ENCODE measurements around the gene ARHGEF1. TPM values are rescaled to one million over a fixed set of nuclear protein-coding genes. Genes with fewer than 3 reads are reported as not detected.

Gene ARHGEF1
- total and polyA plus RNA-seq, 11 donors: 22.8 to 89.2 (median 28.0) TPM

GRCh38 chr19:41843371-41843770, 39.6 kb upstream of the ARHGEF1 start:
- intact Hi-C loops (cut with DNase I): no loop called here
- TF ChIP-seq CTCF (IDR thresholded peaks at IDR 0.05) (no peak), POLR2A (IDR thresholded peaks at IDR 0.05) (no peak)
- no peak overlapping the region for H3K4me3 ChIP-seq
- H3K4me1 ChIP-seq: no peaks in the 10 kb centered on the region
- H3K27ac ChIP-seq: no peak overlapping the region
- no peaks in the 10 kb centered on the region for H3K9me3 ChIP-seq
- H3K27me3 ChIP-seq: peaks cover 0 to 34% (median 7%) of the 10 kb centered on the region in 9 donors
- no peak for DNase-seq
- 33 to 43% (median 41%) methylated on average over 7 of the region's 7 CpGs for WGBS, 4 donors
- no peaks in the 10 kb centered on the region for H3K36me3 ChIP-seq
- ATAC-seq: no peak

GRCh38 chr19:41844601-41845000, 38.4 kb upstream of the ARHGEF1 start, which contains the start of gene LYPD4:
Gene LYPD4, minus strand, starts transcription at chr19:41844683. Its CDS starts 5,398 bp downstream, at chr19:41839285.
- 79 to 83% (median 80%) methylated on average over 28 to 30 of the region's 30 CpGs for WGBS, 4 donors
- no peak for ATAC-seq

GRCh38 chr19:41845001-41845050, 38.2 kb upstream of the ARHGEF1 start, which contains the start of gene DMRTC2:
Gene DMRTC2, plus strand, starts transcription at chr19:41845042. Its CDS starts 2,387 bp downstream, at chr19:41847429.
- H3K4me1 ChIP-seq: no peaks in the 10 kb centered on the region
- H3K27me3 ChIP-seq: peaks cover 0 to 24% (median 4%) of the 10 kb centered on the region in 9 donors
- TF ChIP-seq POLR2A (IDR thresholded peaks at IDR 0.05) (no peak), CTCF (IDR thresholded peaks at IDR 0.05) (no peak)
- no peak within 1 kb of the TSS for H3K4me3 ChIP-seq
- 87 to 97% (median 92%) methylated on average over 3 of the region's 3 CpGs for WGBS, 4 donors
- H3K9me3 ChIP-seq: no peaks in the 10 kb centered on the region
- no peaks in the 10 kb centered on the region for H3K36me3 ChIP-seq
- DNase-seq: no peak
- intact Hi-C loops (cut with DNase I): no loop called here
- no peak for ATAC-seq
- no peak within 1 kb of the TSS for H3K27ac ChIP-seq

More at GRCh38 chr19:41844601-41845000, 38.4 kb upstream of the ARHGEF1 start, which contains the start of gene LYPD4:
- no peak within 1 kb of the TSS for H3K27ac ChIP-seq
- intact Hi-C loops (cut with DNase I): no loop called here
- H3K36me3 ChIP-seq: no peaks in the 10 kb centered on the region
- no peak for TF ChIP-seq POLR2A (IDR thresholded peaks at IDR 0.05)
- TF ChIP-seq CTCF (IDR thresholded peaks at IDR 0.05): no peak
- no peaks in the 10 kb centered on the region for H3K4me1 ChIP-seq
- no peak within 1 kb of the TSS for H3K4me3 ChIP-seq
- H3K9me3 ChIP-seq: no peaks in the 10 kb centered on the region
- H3K27me3 ChIP-seq: peaks cover 0 to 24% (median 4%) of the 10 kb centered on the region in 9 donors
- DNase-seq: no peak

- H3K27me3 ChIP-seq: peaks cover 0 to 24% (median 4%) of the 10 kb centered on the region in 9 donors
- 88 to 91% (median 90%) methylated on average over 23 of the region's 23 CpGs for WGBS, 4 donors
Observed at GRCh38 chr19:41845051-41845590, 37.9 kb upstream of the ARHGEF1 start.

More at GRCh38 chr19:41845051-41845590, 37.9 kb upstream of the ARHGEF1 start:
- TF ChIP-seq POLR2A (IDR thresholded peaks at IDR 0.05) (no peak), CTCF (IDR thresholded peaks at IDR 0.05) (no peak)
- ATAC-seq (no peak), DNase-seq (no peak)
- no peaks in the 10 kb centered on the region for H3K9me3 ChIP-seq
- no peak overlapping the region for H3K27ac ChIP-seq
- no peaks in the 10 kb centered on the region for H3K4me1 ChIP-seq
- no peak overlapping the region for H3K4me3 ChIP-seq
- intact Hi-C loops (cut with DNase I): no loop called here
- H3K36me3 ChIP-seq: no peaks in the 10 kb centered on the region

All from heart left ventricle (tissue), 16 donors.